H1 (cell line): Measurements from ENCODE around the gene NEURL1. TPM values are rescaled to one million over a fixed set of nuclear protein-coding genes. Genes with fewer than 3 reads are reported as not detected.

Experiments
- CTCF ChIA-PET: fragments of 300-600 bp; sonication (Branson Sonifier 250); formaldehyde crosslinking; loops from one replicate; lab custom pipeline; 2021; ENCODE audit not compliant: partially characterized antibody; lab: Charles Lee
- POLR2A ChIA-PET: fragments of 300-600 bp; sonication (Branson Sonifier 250); formaldehyde crosslinking; loops from one replicate; lab custom pipeline; 2021; ENCODE audit warnings: inconsistent platforms; ENCODE audit not compliant: partially characterized antibody; lab: Charles Lee
- DNase-seq, 2 experiments: peaks; one replicate each; pipeline versions ENCODE4 v3.0.0 to v3.0.0-alpha.2; 2010 to 2022; ENCODE audit warnings: low spot score in 2 of 2, low read depth in 1 of 2, mixed read lengths in 1 of 2
- FAIRE-seq: peaks from 2 replicates; lab custom pipeline; 2011; peaks lifted over from hg19 to GRCh38; lab: Jason Lieb, UNC
- H2AFZ ChIP-seq: 2 replicates; pipeline ENCODE4 v1.8.1; 2012; ENCODE audit warnings: low read length, inconsistent platforms
- H2AK5ac ChIP-seq: 2 replicates; pipeline ENCODE4 v1.6.1; 2013; ENCODE audit warnings: low read depth, low read length
- H2BK120ac ChIP-seq: replicated peaks from 2 replicates; pipeline ENCODE3; 2013; ENCODE audit warnings: low read depth, low read length, inconsistent platforms
- H2BK12ac ChIP-seq: 2 replicates; pipeline ENCODE4 v1.6.1; 2013; ENCODE audit warnings: low read depth, low read length
- H2BK15ac ChIP-seq: 2 replicates; pipeline ENCODE4 v1.6.1; 2013; ENCODE audit warnings: low read length
- H2BK20ac ChIP-seq: 2 replicates; pipeline ENCODE4 v1.6.1; 2013; ENCODE audit warnings: low read length
- H2BK5ac ChIP-seq: 2 replicates; pipeline ENCODE4 v1.6.1; 2013; ENCODE audit warnings: low read depth, low read length
- H3K14ac ChIP-seq: 2 replicates; pipeline ENCODE4 v1.6.1; 2013; ENCODE audit warnings: inconsistent platforms; ENCODE audit not compliant: insufficient read length
- H3K18ac ChIP-seq: 2 replicates; pipeline ENCODE4 v1.6.1; 2013; ENCODE audit warnings: low read length; ENCODE audit errors: extremely low read depth
- H3K23ac ChIP-seq: 2 replicates; pipeline ENCODE4 v1.6.1; 2013; ENCODE audit warnings: inconsistent platforms; ENCODE audit not compliant: insufficient read length
- H3K23me2 ChIP-seq: 2 replicates; pipeline ENCODE4 v1.6.1; 2013; ENCODE audit warnings: low read depth, low read length
- H3K27ac ChIP-seq: 2 replicates; pipeline ENCODE4 v1.6.1; 2011; ENCODE audit warnings: low read depth, low read length, inconsistent platforms
- H3K27me3 ChIP-seq, 4 experiments: replicated peaks in 1 of 4; 1 replicate in 1 of 4; 2 replicates in 3 of 4; pipeline versions ENCODE4 v1.6.1 to v1.8.1; 2011 to 2013; ENCODE audit warnings: low read length in 3 of 4, mild to moderate bottlenecking in 3 of 4, inconsistent platforms in 2 of 4, mixed read lengths in 2 of 4, moderate library complexity in 1 of 4; ENCODE audit not compliant: control insufficient read depth in 3 of 4, insufficient read depth in 3 of 4; ENCODE audit errors: extremely low read depth in 1 of 4
- H3K36me3 ChIP-seq, 4 experiments: 2 replicates each; pipeline versions ENCODE4 v1.6.1 to v1.8.1; 2011 to 2013; ENCODE audit warnings: mild to moderate bottlenecking in 4 of 4, low read length in 3 of 4, moderate library complexity in 2 of 4, control low read depth in 1 of 4, inconsistent platforms in 1 of 4; ENCODE audit not compliant: insufficient read depth in 4 of 4, control insufficient read depth in 2 of 4
- H3K4ac ChIP-seq: replicated peaks from 2 replicates; pipeline ENCODE3; 2013; ENCODE audit warnings: low read length, low read depth, mixed read lengths, inconsistent platforms; ENCODE audit not compliant: insufficient read length
- H3K4me1 ChIP-seq, 4 experiments: replicated peaks in 1 of 4; 1 replicate in 1 of 4; 2 replicates in 3 of 4; pipeline versions ENCODE4 v1.6.1 to v1.8.1; 2011 to 2013; ENCODE audit warnings: low read length in 3 of 4, inconsistent platforms in 2 of 4, mixed read lengths in 1 of 4; ENCODE audit not compliant: insufficient read depth in 4 of 4, control insufficient read depth in 3 of 4
- H3K4me2 ChIP-seq, 2 experiments: 2 replicates each; pipeline versions ENCODE4 v1.6.1 to v1.8.1; 2011 to 2013; ENCODE audit warnings: low read depth in 2 of 2, low read length in 2 of 2, control low read depth in 1 of 2, inconsistent platforms in 1 of 2, mild to moderate bottlenecking in 1 of 2; ENCODE audit not compliant: insufficient read depth in 1 of 2
- H3K4me3 ChIP-seq, 4 experiments: fragments of 200-600, 300-600 bp in 1 of 4; sonication (generic), shearing (Covaris generic), sonication (Bioruptor Twin) in 1 of 4; 2 replicates each; pipeline versions ENCODE4 v1.5.1 to v1.8.1; 2011 to 2016; ENCODE audit warnings: low read length in 4 of 4, low read depth in 3 of 4, control low read depth in 2 of 4, inconsistent platforms in 2 of 4, mild to moderate bottlenecking in 2 of 4, mixed read lengths in 1 of 4, moderate library complexity in 1 of 4; ENCODE audit not compliant: insufficient read depth in 2 of 4; ENCODE audit errors: extremely low read depth in 1 of 4
- H3K56ac ChIP-seq: replicated peaks from 2 replicates; pipeline ENCODE3; 2013; ENCODE audit warnings: low read depth, mild to moderate bottlenecking, mixed read lengths, low read length, inconsistent platforms; ENCODE audit not compliant: insufficient read length
- H3K79me1 ChIP-seq: 2 replicates; pipeline ENCODE4 v1.6.1; 2013; ENCODE audit warnings: low read depth, low read length, control low read depth
- H3K79me2 ChIP-seq, 2 experiments: 2 replicates each; pipeline versions ENCODE4 v1.6.1 to v1.8.1; 2012 to 2013; ENCODE audit warnings: low read length in 2 of 2, mild to moderate bottlenecking in 2 of 2, inconsistent platforms in 1 of 2; ENCODE audit not compliant: insufficient read depth in 2 of 2, control insufficient read depth in 1 of 2
- H3K9ac ChIP-seq, 4 experiments: replicated peaks in 1 of 4; 1 replicate in 1 of 4; 2 replicates in 3 of 4; pipeline versions ENCODE4 v1.6.1 to v1.8.1; 2011 to 2013; ENCODE audit warnings: low read depth in 3 of 4, low read length in 3 of 4, control low read depth in 2 of 4, mild to moderate bottlenecking in 2 of 4, moderate library complexity in 2 of 4, inconsistent platforms in 1 of 4; ENCODE audit errors: extremely low read depth in 1 of 4
- H3K9me3 ChIP-seq, 2 experiments: 2 replicates each; pipeline versions ENCODE4 v1.6.1 to v1.8.1; 2012 to 2013; ENCODE audit warnings: mild to moderate bottlenecking in 2 of 2, moderate library complexity in 2 of 2, control low read depth in 1 of 2, inconsistent platforms in 1 of 2, low read depth in 1 of 2, low read length in 1 of 2, mixed read lengths in 1 of 2; ENCODE audit not compliant: insufficient read depth in 2 of 2
- H4K20me1 ChIP-seq, 2 experiments: replicated peaks in 1 of 2; 2 replicates each; pipeline versions ENCODE3 to v1.8.1; 2011 to 2013; ENCODE audit warnings: inconsistent platforms in 2 of 2, low read length in 2 of 2, mild to moderate bottlenecking in 1 of 2; ENCODE audit not compliant: insufficient read depth in 2 of 2, control insufficient read depth in 1 of 2
- H4K5ac ChIP-seq: 2 replicates; pipeline ENCODE4 v1.6.1; 2013; ENCODE audit warnings: low read length, low read depth, mixed read lengths, inconsistent platforms; ENCODE audit not compliant: insufficient read length
- H4K8ac ChIP-seq: 2 replicates; pipeline ENCODE4 v1.8.0; 2013; ENCODE audit warnings: mild to moderate bottlenecking, moderate library complexity, low read length, inconsistent platforms; ENCODE audit not compliant: insufficient read depth; ENCODE audit errors: extremely low read depth
- H4K91ac ChIP-seq: replicated peaks from 2 replicates; pipeline ENCODE3; 2013; ENCODE audit warnings: low read length, mixed read lengths, inconsistent platforms; ENCODE audit not compliant: insufficient read length
- CBX8 ChIP-seq: fragments of 300-800, 300-1000 bp; sonication (generic); IDR thresholded peaks from 2 replicates; pipeline ENCODE4 v1.7.1; 2016; ENCODE audit warnings: low read depth, low read length, borderline replicate concordance
- WGBS, 2 experiments: shearing (Covaris generic) in 1 of 2; methylation state at CpG; one replicate each; pipeline versions ENCODE4 v1.1.6 to v1.1.7; 2013 to 2015; ENCODE audit warnings: low lambda C conversion rate in 2 of 2, mixed read lengths in 2 of 2, inconsistent platforms in 1 of 2, low coverage in 1 of 2, missing lambda C conversion rate in 1 of 2; ENCODE audit not compliant: insufficient replicate concordance in 2 of 2, insufficient coverage in 1 of 2, insufficient read length in 1 of 2; ENCODE audit errors: extremely low coverage in 1 of 2, missing lambda C conversion rate in 1 of 2; 5-methylcytosine and 5-hydroxymethylcytosine counted together
- polyA plus RNA-seq, 7 experiments: library from polyadenylated mRNA; depleted of rRNA in 3 of 7; stranded (reverse) in 5 of 7; unstranded in 2 of 7; fragments of >200 nt in 5 of 7; fragments of 200-250 nt in 2 of 7; gene quantifications; 1 replicate in 5 of 7; 2 replicates in 1 of 7; 4 replicates in 1 of 7; pipeline versions ENCODE4 v1.2.1 to v1.2.3, GENCODE V29; 2011 to 2013; ENCODE audit warnings: missing spikeins in 2 of 7, mixed read lengths in 2 of 7
- total RNA-seq: library from RNA; stranded (reverse); fragmentation: NEBNext Ultra II Directional; extraction: Animal tissue kit (Norgen Biotek cat#: 25700); gene quantifications from 2 replicates; pipeline ENCODE4 v1.2.1, GENCODE V29; 2021

The NEURL1 gene
- total and polyA plus RNA-seq, 2 of the 8 experiments (the other 6 are each of a cell fraction or from before 2014, with no cell fraction given): 0.54 to 0.58 TPM

GRCh38 chr10:103445366-103445765 lies 48.1 kb upstream of the NEURL1 start:
- no peak overlapping the region for H2BK12ac ChIP-seq
- H3K56ac ChIP-seq: no peak overlapping the region
- no peak overlapping the region for H4K5ac ChIP-seq
- H2BK15ac ChIP-seq: no peak overlapping the region
- H3K18ac ChIP-seq: no peak overlapping the region
- H2AK5ac ChIP-seq: no peak overlapping the region
- H3K23me2 ChIP-seq: no peaks in the 10 kb centered on the region
- H2AFZ ChIP-seq: no peak overlapping the region
- H3K14ac ChIP-seq: no peak overlapping the region
- H3K4me3 ChIP-seq: no peak overlapping the region
- no peak overlapping the region for H3K23ac ChIP-seq
- H2BK5ac ChIP-seq: no peak overlapping the region
- no peaks in the 10 kb centered on the region for H3K27me3 ChIP-seq
- peaks cover 3 to 10% of the 10 kb centered on the region in 2 experiments for H4K20me1 ChIP-seq
- no peaks in the 10 kb centered on the region; the same call in 1 of the 2 replicates for H3K79me1 ChIP-seq
- FAIRE-seq (no peak), DNase-seq (no peak)
- H2BK120ac ChIP-seq: no peak overlapping the region
- no peak overlapping the region for H2BK20ac ChIP-seq
- no peaks in the 10 kb centered on the region for H3K4me1 ChIP-seq
- H4K91ac ChIP-seq: no peak overlapping the region
- no peak overlapping the region for H3K4me2 ChIP-seq
- H3K9ac ChIP-seq: no peak overlapping the region
- H3K9me3 ChIP-seq: no peaks in the 10 kb centered on the region
- H3K36me3 ChIP-seq: peaks cover 29 to 68% (median 59%) of the 10 kb centered on the region in 4 experiments
- WGBS, 2 experiments: 88% methylated on average over 9 of the region's 9 CpGs; no CpG with 5 or more reads in 1 of the 2 experiments
- ChIA-PET POLR2A (no interaction called here), CTCF (interaction anchor here (1.4 to 2.0 kb wide), 3 partner anchors 9 to 148 kb away, joined by 3 to 8 read pairs (median 4); no protein-coding TSS in a partner anchor)
- no peak overlapping the region for H3K27ac ChIP-seq
- H3K79me2 ChIP-seq: no peaks in the 10 kb centered on the region
- no peak overlapping the region for H3K4ac ChIP-seq
- no peak overlapping the region for H4K8ac ChIP-seq
- TF ChIP-seq CBX8: no peak
